DMS53 treated with DMSO at 0.1 percent for 48 hours (cell line): ENCODE data around the gene ACTR3C.

Experiments
- DNase-seq: peaks from one replicate; lab custom pipeline; 2025; ENCODE audit not compliant: unreplicated experiment; lab: John Stamatoyannopoulos, UW

ACTR3C gene

DNA sequence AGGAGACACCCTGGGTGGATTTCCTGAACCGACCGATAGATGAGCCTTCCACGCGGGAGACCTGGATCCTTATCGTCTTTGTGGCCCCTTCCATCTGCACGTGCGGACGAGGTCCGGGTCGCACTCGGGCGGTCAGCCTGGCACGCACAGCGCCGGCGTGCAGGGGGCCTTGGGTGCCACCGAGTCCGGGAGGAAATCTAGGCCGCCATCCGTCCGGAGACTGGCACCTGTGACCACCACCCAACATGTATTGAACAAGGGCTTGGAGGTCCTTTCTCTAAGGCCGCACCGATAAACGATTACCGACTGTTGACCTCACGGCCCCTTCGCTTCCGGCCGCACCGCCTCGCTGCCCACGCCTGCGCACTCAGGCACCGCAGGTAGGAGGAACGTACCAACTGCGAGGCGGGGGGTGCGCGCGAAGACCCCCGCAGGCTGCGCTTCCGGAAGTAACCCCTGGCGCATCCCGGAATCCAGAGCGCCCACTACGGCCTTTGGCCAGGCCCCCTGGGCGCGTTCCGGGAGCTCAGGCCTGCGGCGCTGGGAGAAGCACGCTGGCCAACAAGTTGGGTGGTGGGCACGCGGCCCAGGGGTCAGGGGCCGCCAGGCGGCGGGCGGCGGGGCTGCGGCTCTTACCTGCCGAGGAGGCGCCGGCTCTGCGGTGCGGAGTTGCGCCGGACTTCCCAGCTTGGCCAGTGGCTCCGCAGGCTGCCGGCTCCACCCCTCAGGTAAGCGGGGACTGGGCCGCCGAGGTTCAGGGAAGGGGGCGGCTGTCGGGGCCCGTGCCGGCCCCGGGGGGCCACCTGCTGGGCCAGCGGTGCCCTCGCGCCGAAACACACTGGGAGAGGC lies at the start of gene ACTR3C, which contains the start of gene LRRC61:
ACTR3C (minus strand) TSS at position 713 of the 849 bp plus-strand sequence. CDS start 28,249 bp downstream, outside the sequence.
LRRC61 (plus strand) TSS at position 523 of the 849 bp plus-strand sequence. CDS start 13,507 bp downstream, outside the sequence.
- DNase-seq, result peak; percentile 70

GRCh38 chr7:150372271-150373048 lies 49.1 kb upstream of the ACTR3C start:
- DNase-seq, result no peak

DNA sequence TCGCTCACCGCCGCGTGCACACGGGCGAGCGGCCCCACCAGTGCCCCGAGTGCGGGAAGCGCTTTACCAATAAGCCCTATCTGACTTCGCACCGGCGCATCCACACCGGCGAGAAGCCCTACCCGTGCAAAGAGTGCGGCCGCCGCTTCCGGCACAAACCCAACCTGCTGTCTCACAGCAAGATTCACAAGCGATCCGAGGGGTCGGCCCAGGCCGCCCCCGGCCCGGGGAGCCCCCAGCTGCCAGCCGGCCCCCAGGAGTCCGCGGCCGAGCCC lies 48.6 kb upstream of the ACTR3C start:
- no peak for DNase-seq

DNA sequence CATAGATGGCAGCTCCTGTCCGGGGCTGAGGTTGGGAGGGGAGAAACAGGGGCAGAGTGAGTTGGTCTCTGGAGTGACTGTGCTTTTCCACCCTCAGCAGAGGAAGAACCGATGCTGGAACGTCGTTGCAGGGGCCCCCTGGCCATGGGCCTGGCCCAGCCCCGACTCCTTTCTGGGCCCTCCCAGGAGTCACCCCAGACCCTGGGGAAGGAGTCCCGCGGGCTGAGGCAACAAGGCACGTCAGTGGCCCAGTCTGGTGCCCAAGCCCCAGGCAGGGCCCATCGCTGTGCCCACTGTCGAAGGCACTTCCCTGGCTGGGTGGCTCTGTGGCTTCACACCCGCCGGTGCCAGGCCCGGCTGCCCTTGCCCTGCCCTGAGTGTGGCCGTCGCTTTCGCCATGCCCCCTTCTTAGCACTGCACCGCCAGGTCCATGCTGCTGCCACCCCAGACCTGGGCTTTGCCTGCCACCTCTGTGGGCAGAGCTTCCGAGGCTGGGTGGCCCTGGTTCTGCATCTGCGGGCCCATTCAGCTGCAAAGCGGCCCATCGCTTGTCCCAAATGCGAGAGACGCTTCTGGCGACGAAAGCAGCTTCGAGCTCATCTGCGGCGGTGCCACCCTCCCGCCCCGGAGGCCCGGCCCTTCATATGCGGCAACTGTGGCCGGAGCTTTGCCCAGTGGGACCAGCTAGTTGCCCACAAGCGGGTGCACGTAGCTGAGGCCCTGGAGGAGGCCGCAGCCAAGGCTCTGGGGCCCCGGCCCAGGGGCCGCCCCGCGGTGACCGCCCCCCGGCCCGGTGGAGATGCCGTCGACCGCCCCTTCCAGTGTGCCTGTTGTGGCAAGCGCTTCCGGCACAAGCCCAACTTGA lies 48.0 kb upstream of the ACTR3C start:
- no peak for DNase-seq

DNA sequence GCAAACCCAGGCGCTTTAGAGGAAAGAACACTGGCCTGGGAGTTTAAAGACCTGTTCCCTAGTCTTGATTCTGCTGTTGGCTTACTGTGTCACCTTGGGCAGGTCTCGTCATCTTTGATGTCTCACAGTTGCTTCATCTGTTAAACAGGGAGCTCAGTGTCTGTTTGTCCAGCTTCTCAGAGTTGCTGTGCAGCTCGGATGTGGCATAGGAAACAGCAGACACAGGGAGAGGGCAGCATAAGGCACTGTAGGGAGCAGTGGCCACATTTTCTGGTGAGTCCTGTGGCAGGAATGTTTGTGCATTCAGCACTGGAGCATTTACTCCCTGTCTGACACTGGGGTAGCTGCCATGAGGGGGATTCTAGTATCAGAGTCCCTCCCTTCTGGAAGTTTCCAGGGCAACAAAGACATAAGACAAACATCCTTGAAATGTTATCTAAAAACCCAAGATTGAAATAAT lies 47.3 kb upstream of the ACTR3C start:
- DNase-seq, result no peak

DNA sequence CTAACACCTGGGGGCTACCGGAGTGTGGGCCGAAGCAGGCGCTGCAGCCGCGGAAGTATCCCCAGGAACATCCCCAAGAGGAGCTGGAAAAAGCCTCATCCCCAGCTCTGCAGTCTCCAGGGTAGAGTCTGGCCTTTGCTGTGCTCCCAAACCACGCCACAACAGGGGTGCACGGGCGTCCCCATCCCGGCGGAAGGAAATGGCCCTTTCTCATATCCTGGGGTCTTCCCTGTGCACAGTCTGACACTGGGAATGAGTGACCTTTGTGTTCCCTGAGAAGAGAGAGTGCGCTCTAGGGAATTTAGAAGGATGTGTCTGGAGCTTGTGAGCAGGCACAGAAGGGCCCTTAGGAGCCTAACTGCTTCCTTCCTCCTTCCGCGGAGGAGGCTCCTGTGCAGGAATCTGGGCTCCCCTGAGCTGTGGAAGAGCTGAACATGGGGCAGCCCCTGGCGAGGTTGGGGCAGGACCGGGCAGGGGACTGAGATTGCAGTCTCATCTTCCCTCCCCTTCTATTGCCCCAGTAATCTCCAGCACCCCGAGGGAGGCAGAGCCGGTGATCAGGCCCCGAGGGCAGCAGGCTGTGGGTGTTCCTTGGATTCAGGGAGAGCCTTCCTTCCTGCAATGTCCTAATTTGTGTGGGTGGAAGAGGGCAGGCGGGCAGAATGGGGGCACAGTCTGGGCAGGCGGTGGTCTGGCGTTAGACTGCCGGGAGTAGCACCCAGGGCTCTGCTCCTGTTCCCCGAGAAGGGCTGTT lies 46.6 kb upstream of the ACTR3C start:
- DNase-seq, result no peak

GRCh38 chr7:150368884-150369747 lies 45.8 kb upstream of the ACTR3C start:
- DNase-seq, result peak; percentile 67

DNA sequence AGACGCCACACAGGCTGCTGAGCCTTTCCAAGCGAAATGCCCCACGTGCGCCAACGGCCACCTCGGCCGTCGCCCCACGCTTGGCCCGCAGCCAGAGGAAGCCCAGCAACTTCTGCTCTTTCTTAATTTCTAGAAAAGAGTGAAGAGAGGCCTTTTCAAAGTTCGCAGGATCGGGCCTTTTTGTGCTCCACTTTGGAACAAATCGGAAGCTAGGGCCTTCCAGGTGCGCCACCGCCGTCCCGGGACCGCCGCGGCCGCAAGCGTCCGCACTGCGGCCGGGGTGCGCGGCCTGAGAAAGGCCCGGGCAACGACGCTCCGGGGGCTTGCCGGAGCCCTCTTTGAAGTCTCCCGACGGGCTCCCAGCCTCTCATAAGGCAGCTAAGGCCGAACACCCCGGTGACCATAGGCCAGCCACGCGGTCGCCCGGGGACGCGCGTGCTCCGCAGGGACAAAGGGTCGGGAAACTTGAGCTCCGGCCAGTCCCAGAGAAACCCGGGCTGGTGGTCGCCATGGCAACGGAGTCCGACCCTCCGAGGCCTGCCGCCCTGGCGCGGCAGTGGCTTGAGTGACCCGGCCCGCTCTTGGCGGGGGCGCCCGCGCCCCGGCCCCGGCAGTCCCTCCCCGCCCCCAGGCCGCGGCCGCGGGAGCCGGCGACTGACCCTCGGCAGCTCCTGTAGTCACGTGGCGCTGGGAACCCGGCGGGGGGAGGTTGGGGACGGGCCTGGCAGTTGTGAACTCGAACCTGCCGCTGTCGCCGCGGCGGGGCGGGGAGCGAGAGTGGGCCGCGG lies 44.9 kb upstream of the ACTR3C start, which contains the start of gene REPIN1:
REPIN1 (plus strand) TSS at position 727 of the 788 bp plus-strand sequence. CDS start 890 bp downstream, outside the sequence.
- DNase-seq, result peak; percentile 81

DNA sequence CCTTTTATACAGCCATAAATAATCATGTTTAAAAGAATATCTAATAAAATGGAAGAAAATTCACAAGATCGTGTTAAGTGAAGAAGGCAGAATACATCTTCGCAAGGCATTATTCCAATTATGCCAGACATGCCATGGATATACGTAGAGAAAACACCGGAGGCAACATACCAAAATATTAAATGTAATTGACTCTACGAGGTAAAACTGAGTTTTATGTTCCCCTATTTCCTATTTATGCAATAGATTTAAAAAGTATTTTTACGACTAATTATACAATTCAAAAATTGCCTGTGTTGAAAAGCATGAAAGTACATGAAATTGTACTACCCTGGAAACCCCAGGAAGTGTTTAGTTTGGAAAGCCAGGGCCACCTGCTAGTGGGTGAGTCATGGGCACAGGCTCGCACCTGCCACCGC lies 44.3 kb upstream of the ACTR3C start:
- DNase-seq, result peak; percentile 96

DNA sequence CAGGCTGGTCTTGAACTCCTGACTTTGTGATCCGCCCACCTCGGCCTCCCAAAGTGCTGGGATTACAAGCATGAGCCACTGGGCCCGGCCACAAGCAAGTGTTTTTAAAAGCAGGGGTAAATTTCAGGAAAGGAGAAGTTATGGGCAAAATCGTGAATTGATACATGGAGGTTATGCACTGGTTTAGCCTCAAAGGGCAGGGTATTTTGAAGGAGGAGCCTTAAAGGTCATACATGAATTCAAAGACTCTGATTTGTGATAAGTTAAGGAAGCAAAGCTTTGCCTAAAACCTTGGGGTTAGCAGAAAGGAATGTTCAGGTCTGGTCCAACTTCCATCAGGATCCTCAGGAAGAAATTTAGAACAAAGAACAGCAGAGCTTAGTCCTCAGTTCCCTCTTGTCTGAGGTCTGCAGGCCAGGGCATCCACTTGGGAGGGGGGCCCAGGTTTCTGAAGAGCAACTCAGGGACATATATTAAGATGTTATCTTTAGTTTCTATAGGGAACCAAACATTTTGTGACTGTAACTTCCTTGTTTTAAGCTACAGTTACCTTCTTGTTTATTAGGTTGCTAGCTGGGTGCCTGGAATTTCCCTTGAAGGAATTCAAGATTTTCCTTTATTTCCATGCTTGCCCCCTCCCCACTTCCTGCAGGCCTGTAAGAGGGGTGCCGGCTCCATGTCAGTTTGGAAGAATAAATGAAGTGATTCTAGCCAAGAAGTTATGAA lies 42.5 kb upstream of the ACTR3C start:
- DNase-seq, result peak; percentile 9

DNA sequence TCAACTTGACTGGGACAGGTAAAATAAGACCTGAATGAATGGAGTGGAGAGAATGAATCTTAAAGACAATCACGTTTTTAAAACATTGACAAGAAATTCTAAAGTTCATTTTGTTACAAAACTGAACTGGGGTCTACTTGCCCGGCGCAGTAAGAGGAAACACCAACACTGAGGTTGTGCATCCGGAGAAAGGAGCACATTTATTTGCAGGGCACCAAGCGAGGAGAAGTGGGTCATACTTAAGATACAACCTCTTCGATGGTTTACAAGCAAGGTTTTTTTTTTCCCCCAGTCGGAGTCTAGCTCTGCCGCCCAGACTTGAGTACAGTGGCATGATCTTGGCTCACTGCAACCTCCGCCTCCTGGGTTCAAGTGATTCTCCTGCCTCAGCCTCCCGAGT lies 41.8 kb upstream of the ACTR3C start:
- DNase-seq, result no peak

DNA sequence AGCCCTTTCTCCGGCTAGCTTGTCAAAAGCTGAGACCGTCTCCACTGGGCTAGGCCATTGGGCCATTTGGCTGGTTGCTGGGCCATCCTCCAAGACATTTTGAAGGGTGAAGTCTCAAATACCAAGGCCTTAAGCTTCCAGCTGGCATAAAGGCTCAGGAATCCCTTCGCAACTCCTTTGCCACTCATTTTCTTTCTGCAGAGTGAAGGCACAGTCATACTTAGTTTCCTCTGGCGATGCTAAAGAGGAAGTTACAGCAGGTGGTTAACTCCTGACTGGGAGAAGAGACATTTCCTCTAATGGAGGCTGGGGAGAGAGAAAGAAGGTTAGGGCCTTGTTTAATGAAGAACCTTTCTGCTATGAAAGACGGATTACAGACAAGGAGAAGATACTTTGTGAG lies 40.5 kb upstream of the ACTR3C start:
- no peak for DNase-seq

GRCh38 chr7:150363370-150363769 lies 40.0 kb upstream of the ACTR3C start:
- no peak for DNase-seq

DNA sequence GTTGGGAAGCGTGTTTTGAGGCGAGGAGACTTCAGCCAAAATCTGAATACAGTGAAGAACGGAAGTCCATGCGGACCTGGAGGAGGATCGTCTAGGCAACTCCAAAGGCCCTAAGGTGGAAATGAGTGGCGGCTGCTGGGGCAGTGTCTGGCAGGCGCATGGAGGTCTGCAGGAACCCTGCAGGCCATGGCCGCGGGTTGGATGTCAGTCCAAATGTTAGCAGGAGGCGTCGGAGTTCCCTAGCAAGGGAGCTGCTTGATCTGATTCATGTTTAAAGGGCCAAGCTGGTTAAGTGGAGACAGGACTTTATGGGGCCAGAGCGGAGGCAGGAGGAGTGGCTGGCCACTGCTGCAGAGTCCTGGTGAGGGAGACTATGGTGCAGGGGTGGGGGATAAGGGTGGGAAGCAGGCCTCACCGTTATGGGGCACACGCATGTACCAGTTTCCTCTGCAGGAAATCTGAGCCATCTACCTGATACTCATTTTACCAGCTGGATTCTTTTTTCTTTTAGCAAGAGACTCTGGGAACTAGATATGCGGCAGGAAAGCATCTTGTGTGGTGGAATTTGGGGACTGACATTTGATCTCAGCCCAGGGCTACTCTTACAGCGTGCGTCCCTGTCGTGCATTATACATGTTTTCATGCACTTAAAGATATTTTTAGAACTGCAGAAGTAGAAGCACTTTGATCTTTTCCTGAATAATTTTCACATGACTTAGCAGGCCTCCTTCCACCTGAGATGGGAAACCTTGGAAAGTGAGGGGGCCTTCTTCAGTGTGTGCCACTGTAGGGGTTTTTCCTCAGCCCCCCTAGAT lies 38.7 kb upstream of the ACTR3C start:
- no peak for DNase-seq

DNA sequence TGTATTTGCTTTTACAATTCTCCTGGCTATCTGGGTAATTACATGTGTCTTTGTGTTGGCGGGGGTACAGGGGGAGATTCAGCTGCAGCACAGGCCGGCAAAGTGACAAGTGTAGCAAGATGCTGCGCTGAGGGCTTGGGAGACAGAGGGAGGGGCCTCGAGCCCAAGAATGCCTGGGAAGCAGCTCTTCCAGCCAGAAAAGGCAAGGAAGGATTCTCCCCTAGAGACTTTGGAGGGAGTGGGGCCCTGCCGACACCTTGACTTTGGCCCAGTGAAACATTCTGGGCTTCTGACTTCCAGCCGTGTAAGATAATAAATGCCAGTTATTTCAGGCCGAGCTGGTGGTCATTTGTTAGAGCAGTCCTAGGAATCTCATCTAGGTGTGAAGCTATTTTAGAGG lies 38.1 kb upstream of the ACTR3C start:
- DNase-seq, result no peak

GRCh38 chr7:150360363-150361058 lies 37.2 kb upstream of the ACTR3C start:
- no peak for DNase-seq
